ENCODE results near the gene CEBPZ. TPM values are rescaled to one million over a fixed set of nuclear protein-coding genes. Genes with fewer than 3 reads are reported as not detected.

Gene CEBPZ
- total and polyA plus RNA-seq, 4 donors, result 15.7 to 25.6 (median 19.9) TPM

DNA sequence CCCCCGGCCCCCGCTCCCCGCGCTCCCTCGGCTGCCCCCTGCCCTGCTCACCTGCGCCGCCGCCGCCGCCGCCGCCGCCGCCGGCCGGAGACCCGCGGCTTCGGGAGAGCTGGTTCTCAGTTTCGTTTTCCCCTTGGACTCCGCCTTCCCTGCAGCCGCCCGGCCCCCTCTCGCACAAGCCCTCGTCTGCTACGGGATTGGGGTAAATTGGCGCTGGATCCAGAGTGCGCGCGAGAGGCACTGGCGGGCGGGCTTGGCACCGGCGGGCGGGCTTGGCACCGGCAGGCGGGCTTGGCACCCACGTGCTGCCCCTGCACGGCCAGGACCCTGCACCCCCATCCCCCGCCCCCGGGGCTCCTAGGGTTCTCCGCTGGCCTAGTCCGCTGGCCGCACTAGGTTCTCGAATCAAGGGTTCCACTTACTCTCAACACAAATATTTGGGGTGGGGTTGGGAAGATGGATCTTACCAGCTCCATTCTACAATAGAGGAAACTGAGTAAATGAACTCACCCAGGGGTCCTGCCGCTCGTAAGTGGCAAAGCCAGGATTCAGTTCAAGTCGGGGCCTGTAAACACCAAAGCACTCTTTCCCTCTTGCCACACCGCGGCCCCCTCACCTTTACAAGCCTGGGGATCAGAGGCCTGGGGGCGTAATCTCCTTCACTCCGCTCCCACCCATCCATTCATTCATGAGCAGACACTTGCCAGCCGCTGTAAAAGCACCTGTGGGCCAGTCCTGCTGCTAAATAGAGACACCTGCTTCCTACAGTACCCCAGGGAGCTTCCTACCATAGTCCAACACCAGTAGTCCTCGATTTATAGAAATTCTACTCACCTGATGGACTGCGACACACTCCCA is 74.3 kb downstream of the CEBPZ start, which contains the start of gene EIF2AK2:
Gene EIF2AK2, minus strand, starts transcription at position 124 of the 858 bp plus-strand sequence. CDS start 9,174 bp downstream, outside the sequence.
- H3K27ac ChIP-seq (ENCODE audit: low read depth in 1 of 2, low read length in 2 of 2), result peak within 1 kb of the TSS; percentile 76 to 79
- DNase-seq (ENCODE audit: low spot score), result peak; percentile 76
- 10% methylated on average over 55 of the region's 55 CpGs for WGBS

GRCh38 chr2:37156071-37156856 is 75.1 kb downstream of the CEBPZ start:
- Histone ChIP-seq H3K4me1 (ENCODE audit: control insufficient read depth in 4 of 4, insufficient read depth in 4 of 4, low read length in 3 of 4) (peaks cover 0 to 11% (median 7%) of the 10 kb centered on the region in 4 donors), H3K9me3 (ENCODE audit: control insufficient read depth in 4 of 4, low read length in 3 of 4) (no peaks in the 10 kb centered on the region), H3K27me3 (ENCODE audit: control insufficient read depth in 4 of 4, insufficient read depth in 4 of 4, low read length in 3 of 4) (no peaks in the 10 kb centered on the region), H3K9ac (ENCODE audit: low read depth in 1 of 2, low read length in 2 of 2) (peak overlapping the region; percentile 62 to 79), H3K36me3 (ENCODE audit: control insufficient read depth in 4 of 4, insufficient read depth in 3 of 4, low read depth in 1 of 4, low read length in 3 of 4) (peaks cover 0 to 2% (median 0%) of the 10 kb centered on the region in 4 donors), H3K4me3 (ENCODE audit: low read depth in 1 of 3, low read length in 3 of 3) (peak overlapping the region; percentile 88 to 99 (median 91)), H3K27ac (ENCODE audit: low read depth in 1 of 2, low read length in 2 of 2) (peak overlapping the region; percentile 76 to 79)
- WGBS, result 1% methylated on average over 27 of the region's 27 CpGs
- DNase-seq (ENCODE audit: low spot score), result peak; percentile 54
- TF ChIP-seq GABPA (IDR thresholded peaks at IDR 0.05 in 1 of 2, conservative IDR thresholded peaks at IDR 0.05 in 1 of 2) (no peak), NR2F2 (IDR thresholded peaks at IDR 0.05) (no peak), FOXA1 (IDR thresholded peaks at IDR 0.05) (no peak), RAD21 (IDR thresholded peaks at IDR 0.05) (no peak), SP1 (IDR thresholded peaks at IDR 0.05) (no peak), FOXA2 (IDR thresholded peaks at IDR 0.05) (no peak), HNF4A (conservative IDR thresholded peaks at IDR 0.05) (no peak), EGR1 (IDR thresholded peaks at IDR 0.05; ENCODE audit: low read depth in 2 of 2) (no peak)
- TF ChIP-seq, protein P1, sequence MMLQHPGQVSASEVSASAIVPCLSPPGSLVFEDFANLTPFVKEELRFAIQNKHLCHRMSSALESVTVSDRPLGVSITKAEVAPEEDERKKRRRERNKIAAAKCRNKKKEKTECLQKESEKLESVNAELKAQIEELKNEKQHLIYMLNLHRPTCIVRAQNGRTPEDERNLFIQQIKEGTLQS (IDR thresholded peaks at IDR 0.05), result no peak
- TF ChIP-seq, protein P2, sequence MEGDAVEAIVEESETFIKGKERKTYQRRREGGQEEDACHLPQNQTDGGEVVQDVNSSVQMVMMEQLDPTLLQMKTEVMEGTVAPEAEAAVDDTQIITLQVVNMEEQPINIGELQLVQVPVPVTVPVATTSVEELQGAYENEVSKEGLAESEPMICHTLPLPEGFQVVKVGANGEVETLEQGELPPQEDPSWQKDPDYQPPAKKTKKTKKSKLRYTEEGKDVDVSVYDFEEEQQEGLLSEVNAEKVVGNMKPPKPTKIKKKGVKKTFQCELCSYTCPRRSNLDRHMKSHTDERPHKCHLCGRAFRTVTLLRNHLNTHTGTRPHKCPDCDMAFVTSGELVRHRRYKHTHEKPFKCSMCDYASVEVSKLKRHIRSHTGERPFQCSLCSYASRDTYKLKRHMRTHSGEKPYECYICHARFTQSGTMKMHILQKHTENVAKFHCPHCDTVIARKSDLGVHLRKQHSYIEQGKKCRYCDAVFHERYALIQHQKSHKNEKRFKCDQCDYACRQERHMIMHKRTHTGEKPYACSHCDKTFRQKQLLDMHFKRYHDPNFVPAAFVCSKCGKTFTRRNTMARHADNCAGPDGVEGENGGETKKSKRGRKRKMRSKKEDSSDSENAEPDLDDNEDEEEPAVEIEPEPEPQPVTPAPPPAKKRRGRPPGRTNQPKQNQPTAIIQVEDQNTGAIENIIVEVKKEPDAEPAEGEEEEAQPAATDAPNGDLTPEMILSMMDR (IDR thresholded peaks at IDR 0.05; ENCODE audit: low read depth, low read length, missing input control), result no peak

More for the DNA sequence above, 74.3 kb downstream of the CEBPZ start, which contains the start of gene EIF2AK2:
- Histone ChIP-seq H3K4me3 (ENCODE audit: low read depth in 1 of 3, low read length in 3 of 3) (peak within 1 kb of the TSS; percentile 88 to 99 (median 91)), H3K9me3 (ENCODE audit: control insufficient read depth in 4 of 4, low read length in 3 of 4) (no peaks in the 10 kb centered on the region), H3K36me3 (ENCODE audit: control insufficient read depth in 4 of 4, insufficient read depth in 3 of 4, low read depth in 1 of 4, low read length in 3 of 4) (peaks cover 0 to 2% (median 0%) of the 10 kb centered on the region in 4 donors), H3K9ac (ENCODE audit: low read depth in 1 of 2, low read length in 2 of 2) (peak within 1 kb of the TSS; percentile 62 to 79), H3K4me1 (ENCODE audit: control insufficient read depth in 4 of 4, insufficient read depth in 4 of 4, low read length in 3 of 4) (peaks cover 0 to 11% (median 7%) of the 10 kb centered on the region in 4 donors), H3K27me3 (ENCODE audit: control insufficient read depth in 4 of 4, insufficient read depth in 4 of 4, low read length in 3 of 4) (no peaks in the 10 kb centered on the region)
- TF ChIP-seq, protein P3, sequence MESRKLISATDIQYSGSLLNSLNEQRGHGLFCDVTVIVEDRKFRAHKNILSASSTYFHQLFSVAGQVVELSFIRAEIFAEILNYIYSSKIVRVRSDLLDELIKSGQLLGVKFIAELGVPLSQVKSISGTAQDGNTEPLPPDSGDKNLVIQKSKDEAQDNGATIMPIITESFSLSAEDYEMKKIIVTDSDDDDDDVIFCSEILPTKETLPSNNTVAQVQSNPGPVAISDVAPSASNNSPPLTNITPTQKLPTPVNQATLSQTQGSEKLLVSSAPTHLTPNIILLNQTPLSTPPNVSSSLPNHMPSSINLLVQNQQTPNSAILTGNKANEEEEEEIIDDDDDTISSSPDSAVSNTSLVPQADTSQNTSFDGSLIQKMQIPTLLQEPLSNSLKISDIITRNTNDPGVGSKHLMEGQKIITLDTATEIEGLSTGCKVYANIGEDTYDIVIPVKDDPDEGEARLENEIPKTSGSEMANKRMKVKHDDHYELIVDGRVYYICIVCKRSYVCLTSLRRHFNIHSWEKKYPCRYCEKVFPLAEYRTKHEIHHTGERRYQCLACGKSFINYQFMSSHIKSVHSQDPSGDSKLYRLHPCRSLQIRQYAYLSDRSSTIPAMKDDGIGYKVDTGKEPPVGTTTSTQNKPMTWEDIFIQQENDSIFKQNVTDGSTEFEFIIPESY (IDR thresholded peaks at IDR 0.05), result peak; percentile 93
- TF ChIP-seq FOXA1 (IDR thresholded peaks at IDR 0.05), result no peak

All from liver (tissue), 9 donors.